K562 (cell line): ENCODE data around the gene KIF5A. TPM values are rescaled to one million over a fixed set of nuclear protein-coding genes. Genes with fewer than 3 reads are reported as not detected.

Experiments used
- ELF1 ChIP-seq: fragments of 200-800 bp; sonication (Bioruptor generic); IDR thresholded peaks from 2 replicates; pipeline ENCODE4 v1.6.1; 2016; ENCODE audit warnings: missing genetic modification characterization, missing compliant biosample characterization
- GMEB1 ChIP-seq: fragments of 250-450 bp; sonication (Bioruptor Pico); IDR thresholded peaks from 2 replicates; pipeline ENCODE4 v1.4.0; 2020; ENCODE audit warnings: mild to moderate bottlenecking
- IRF9 ChIP-seq: fragments of 450-650 bp; IDR thresholded peaks from 2 replicates; pipeline ENCODE4 v1.6.1; 2016; ENCODE audit warnings: missing biosample characterization, missing genetic modification characterization
- KDM4B ChIP-seq, 2 experiments: fragments of 450-650 bp in 1 of 2; sonication (generic) in 1 of 2; IDR thresholded peaks; 2 replicates each; pipeline ENCODE4 v1.6.1; 2016 to 2017; ENCODE audit warnings: borderline replicate concordance in 2 of 2, antibody characterized with exemption in 1 of 2, low read depth in 1 of 2, mild to moderate bottlenecking in 1 of 2
- MECOM ChIP-seq: fragments of 250-450 bp; sonication (Bioruptor Pico); IDR thresholded peaks from 2 replicates; pipeline ENCODE4 v1.8.0; 2022; ENCODE audit warnings: inconsistent platforms
- NEUROD1 ChIP-seq: fragments of 150-350 bp; IDR thresholded peaks from 2 replicates; pipeline ENCODE4 v1.6.1; 2014; ENCODE audit warnings: borderline replicate concordance, low read length, low read depth; ENCODE audit not compliant: partially characterized antibody
- NFE2 ChIP-seq: IDR thresholded peaks from 2 replicates; pipeline ENCODE4 v1.6.1; 2014; ENCODE audit warnings: antibody characterized with exemption, low read depth
- RBFOX2 ChIP-seq: fragments of 200-400 bp; formaldehyde crosslinking; IDR thresholded peaks from 2 replicates; pipeline ENCODE4 v1.6.1; 2017; ENCODE audit warnings: low read depth, mild to moderate bottlenecking, low read length, moderate library complexity
- RBM39 ChIP-seq: fragments of 200-400 bp; formaldehyde crosslinking; optimal IDR thresholded peaks from 2 replicates; pipeline ENCODE3; 2018; ENCODE audit warnings: low read depth, low read length
- RHOXF2B ChIP-seq: fragments of 250-450 bp; sonication (Bioruptor Pico); conservative IDR thresholded peaks from 2 replicates; pipeline ENCODE4 v1.5.1; 2021
- TCF15 ChIP-seq: fragments of 250-450 bp; sonication (Bioruptor Pico); IDR thresholded peaks from 2 replicates; pipeline ENCODE4 v1.8.0; 2022; ENCODE audit warnings: moderate library complexity, mild to moderate bottlenecking, inconsistent platforms
- TRIM24 ChIP-seq, 2 experiments: fragments of 450-650 bp; IDR thresholded peaks; 2 replicates each; pipeline ENCODE4 v1.6.1; 2016
- ZBTB43 ChIP-seq: sonication (generic); formaldehyde crosslinking; IDR thresholded peaks from 2 replicates; pipeline ENCODE4 v1.8.0; 2023; ENCODE audit warnings: mild to moderate bottlenecking, missing genetic modification reagents
- ZFP36 ChIP-seq: fragments of 150-350 bp; IDR thresholded peaks from 2 replicates; pipeline ENCODE4 v1.6.1; 2018; ENCODE audit warnings: low read length, low read depth; ENCODE audit not compliant: partially characterized antibody
- ZNF24 ChIP-seq: fragments of 450-650 bp; IDR thresholded peaks from 2 replicates; pipeline ENCODE4 v1.6.1; 2016
- ZNF3 ChIP-seq: fragments of 250-450 bp; sonication (Bioruptor Pico); IDR thresholded peaks from 2 replicates; pipeline ENCODE4 v1.5.0; 2021; ENCODE audit warnings: mild to moderate bottlenecking, moderate library complexity
- ZNF384 ChIP-seq: IDR thresholded peaks from 2 replicates; pipeline ENCODE4 v1.6.1; 2012; ENCODE audit warnings: low read depth, low read length, improper control_type of control experiment
- ZNF398 ChIP-seq: fragments of 250-450 bp; sonication (Bioruptor Pico); IDR thresholded peaks from 2 replicates; pipeline ENCODE4 v1.8.0; 2021; ENCODE audit warnings: moderate library complexity, mild to moderate bottlenecking, inconsistent platforms
- ZNF740 ChIP-seq, 3 experiments: fragments of 200-800 bp in 1 of 3; sonication (Bioruptor generic) in 1 of 3; sonication (generic) in 1 of 3; formaldehyde crosslinking in 1 of 3; IDR thresholded peaks; 2 replicates each; pipeline versions ENCODE4 v1.6.1 to v1.8.0; 2016 to 2022; ENCODE audit warnings: mild to moderate bottlenecking in 2 of 3, missing compliant biosample characterization in 2 of 3, missing genetic modification characterization in 2 of 3, missing genetic modification reagents in 1 of 3
- polyA plus RNA-seq, 8 experiments: library from polyadenylated mRNA; depleted of rRNA in 4 of 8; stranded (reverse) in 5 of 8; unstranded in 3 of 8; fragments of >200 nt; fragmentation: Nextera tagmentation in 2 of 8; fragmentation: Illumina TruSeq in 1 of 8; extraction: Ambion mirVana in 2 of 8; extraction: Trizol in 1 of 8; gene quantifications; 2 replicates each; pipeline versions ENCODE4 v1.2.1 to v1.2.3, GENCODE V29; 2011 to 2014; ENCODE audit warnings: inconsistent platforms in 1 of 8, missing spikeins in 1 of 8
- total RNA-seq, 7 experiments: library from RNA; depleted of rRNA in 6 of 7; stranded (reverse); fragments of >200 nt in 6 of 7; fragmentation: Illumina TruSeq in 2 of 7; extraction: Trizol in 2 of 7; gene quantifications; 2 replicates each; pipeline versions ENCODE4 v1.2.1 to v1.2.3, GENCODE V29; 2011 to 2021; ENCODE audit warnings: low replicate concordance in 1 of 7

The KIF5A gene
- total and polyA plus RNA-seq, 9 of the 15 experiments (the other 6 are each of a cell fraction or from before 2014, with no cell fraction given) = 3.4 to 17.7 (median 8.0) TPM

- no peak for TF ChIP-seq ZNF398
- no peak for TF ChIP-seq TRIM24 (IDR thresholded peaks at IDR 0.05)
- TF ChIP-seq ZNF3 = no peak
- no peak for TF ChIP-seq ZNF384
- no peak for TF ChIP-seq ZNF24
- TF ChIP-seq TCF15 = no peak
- TF ChIP-seq NFE2 = no peak
- no peak for TF ChIP-seq GMEB1 (CRISPR knock-in tag)
- TF ChIP-seq KDM4B (IDR thresholded peaks at IDR 0.05; ENCODE audit: borderline replicate concordance in 2 of 2, low read depth in 1 of 2) = peak in 1 of 2 experiments; percentile 26; a peak in 1 of 4 replicates
- TF ChIP-seq IRF9 (tag) = no peak
- no peak for TF ChIP-seq RHOXF2B (CRISPR knock-in tag)
- no peak for TF ChIP-seq ZFP36
- TF ChIP-seq RBM39 = peak; percentile 78
- peak; percentile 41 for TF ChIP-seq NEUROD1
- TF ChIP-seq ZBTB43 (CRISPR knock-in tag) = no peak
- TF ChIP-seq MECOM (CRISPR knock-in tag) = no peak
- peak; percentile 74; the same call in 1 of the 2 replicates for TF ChIP-seq ZNF740 (CRISPR knock-in tag; IDR thresholded peaks at IDR 0.05)
- TF ChIP-seq ZNF740 (tag; IDR thresholded peaks at IDR 0.05) = no peak
- peak; percentile 100 for TF ChIP-seq ELF1
- peak; percentile 95 for TF ChIP-seq RBFOX2
Measured at GRCh38 chr12:57520053-57520818, 29.6 kb upstream of the KIF5A start, which contains the start of gene DDIT3 (continued).
